Caco-2 (cell line): ENCODE measurements around the gene PCDHGA8. TPM values are rescaled to one million over a fixed set of nuclear protein-coding genes. Genes with fewer than 3 reads are reported as not detected.
A peak's percentile ranks its signal among the peaks of the same experiment; 100 is the strongest.

ENCODE experiments used
- Bru-seq: library from RNA; stranded (reverse); fragments of 400-500 nt; gene quantifications from one replicate; lab custom pipeline; 2021; lab: Mats Ljungman, UMichigan
- BruChase-seq, 2 experiments: library from RNA; stranded (reverse); fragments of 400-500 nt; gene quantifications; one replicate each; lab custom pipeline; 2021; lab: Mats Ljungman, UMichigan
- BruUV-seq: library from RNA; stranded (reverse); fragments of 400-500 nt; replicated peaks from 2 replicates; lab custom pipeline; 2021; lab: Mats Ljungman, UMichigan
- CTCF ChIA-PET: fragments of 300-600 bp; sonication (Branson Sonifier 250); formaldehyde crosslinking; loops from one replicate; lab custom pipeline; 2022; ENCODE audit warnings: antibody characterized with exemption; lab: Charles Lee
- POLR2A ChIA-PET: fragments of 300-600 bp; sonication (Branson Sonifier 250); formaldehyde crosslinking; loops from one replicate; lab custom pipeline; 2022; ENCODE audit warnings: antibody characterized with exemption; lab: Charles Lee
- DNase-seq, 2 experiments: peaks; one replicate each; pipeline versions ENCODE4 v3.0.0 to v3.0.0-alpha.2; 2020 to 2022
- H3K27me3 ChIP-seq: replicated peaks from 2 replicates; pipeline ENCODE4 v1.6.0; 2011; ENCODE audit warnings: low read length; ENCODE audit not compliant: control insufficient read depth, insufficient read depth
- H3K36me3 ChIP-seq: 2 replicates; pipeline ENCODE4 v1.5.1; 2011; ENCODE audit warnings: low read length; ENCODE audit not compliant: control insufficient read depth, insufficient read depth
- H3K4me1 ChIP-seq: fragments of 250-450 bp; sonication (Bioruptor Pico); 2 replicates; pipeline ENCODE4 v1.5.1; 2020; ENCODE audit warnings: mild to moderate bottlenecking
- H3K4me3 ChIP-seq: 2 replicates; pipeline ENCODE4 v1.5.1; 2011; ENCODE audit warnings: low read depth, mild to moderate bottlenecking, control low read depth, low read length
- H3K9me3 ChIP-seq: fragments of 250-450 bp; sonication (Bioruptor Pico); 2 replicates; pipeline ENCODE4 v1.5.1; 2020; ENCODE audit warnings: mild to moderate bottlenecking, moderate library complexity
- H3K27ac Mint-ChIP-seq: one replicate; pipeline ENCODE4 v1.8.0; 2022; ENCODE audit warnings: mixed read lengths; ENCODE audit not compliant: unreplicated experiment
- H3K27me3 Mint-ChIP-seq: one replicate; pipeline ENCODE4 v1.8.0; 2022; ENCODE audit warnings: mixed read lengths; ENCODE audit not compliant: insufficient read depth, unreplicated experiment
- H3K36me3 Mint-ChIP-seq: one replicate; pipeline ENCODE4 v1.8.0; 2022; ENCODE audit warnings: mild to moderate bottlenecking, mixed read lengths; ENCODE audit not compliant: insufficient read depth, unreplicated experiment
- H3K4me1 Mint-ChIP-seq: one replicate; pipeline ENCODE4 v1.8.0; 2022; ENCODE audit warnings: low read depth, mixed read lengths; ENCODE audit not compliant: unreplicated experiment
- H3K4me3 Mint-ChIP-seq: one replicate; pipeline ENCODE4 v1.8.0; 2022; ENCODE audit warnings: mild to moderate bottlenecking, moderate library complexity, mixed read lengths; ENCODE audit not compliant: unreplicated experiment
- H3K9me3 Mint-ChIP-seq: one replicate; pipeline ENCODE4 v1.8.0; 2022; ENCODE audit warnings: mixed read lengths; ENCODE audit not compliant: unreplicated experiment
- CTCF ChIP-seq, 2 experiments: fragments of 200-600 bp in 1 of 2; IDR thresholded peaks; 1 replicate in 1 of 2; 2 replicates in 1 of 2; pipeline versions ENCODE4 v1.5.1 to v1.8.0; 2011 to 2022; ENCODE audit warnings: antibody characterized with exemption in 1 of 2, control low read depth in 1 of 2, inconsistent platforms in 1 of 2, low read depth in 1 of 2, low read length in 1 of 2, mild to moderate bottlenecking in 1 of 2, moderate library complexity in 1 of 2; ENCODE audit not compliant: insufficient read depth in 1 of 2, severe bottlenecking in 1 of 2, unreplicated experiment in 1 of 2
- intact Hi-C: fragments of 100-400 bp; cut with micrococcal nuclease; formaldehyde crosslinking; loops from one replicate; pipeline ENCODE4 v1.10.0; 2022; ENCODE audit not compliant: unreplicated experiment
- long read RNA-seq: library from polyadenylated mRNA; stranded (forward); transcript quantifications from one replicate; pipeline ENCODE4 v2.0.0, GENCODE V29; 2022
- total RNA-seq: library from RNA; stranded (reverse); gene quantifications from 2 replicates; pipeline ENCODE4 v1.2.3, GENCODE V29; 2022

PCDHGA8 gene
- total RNA-seq (0.14 and 0.18 TPM in 2 replicates), Bru-seq, nascent RNA (percentile 31 among the genes with signal in this experiment), BruChase-seq, experiment 1, labeled RNA remaining after a 2-hour chase (percentile 32 among the genes with signal in this experiment), BruChase-seq, experiment 2, labeled RNA remaining after a 6-hour chase (percentile 43 among the genes with signal in this experiment)
- long read RNA-seq = 0 reads

GRCh38 chr5:141392429-141393198 lies at the start of gene PCDHGA8:
Gene PCDHGA8 (plus strand): TSS chr5:141392633. CDS start chr5:141392814, 181 bp downstream.
- POLR2A ChIA-PET = no interaction called here
- Histone ChIP-seq H3K9me3 (no peaks in the 10 kb centered on the region), H3K4me1 (no peaks in the 10 kb centered on the region), H3K27me3 (no peaks in the 10 kb centered on the region), H3K36me3 (no peaks in the 10 kb centered on the region), H3K4me3 (no peak within 1 kb of the TSS)
- Mint-ChIP-seq H3K9me3 (peaks cover 19% of the 10 kb centered on the region), H3K36me3 (no peaks in the 10 kb centered on the region), H3K4me1 (no peaks in the 10 kb centered on the region), H3K27me3 (no peaks in the 10 kb centered on the region), H3K27ac (no peak within 1 kb of the TSS), H3K4me3 (no peak within 1 kb of the TSS)
- no peak for DNase-seq
- intact Hi-C loops = no loop called here
- CTCF ChIA-PET = no interaction called here
- no TSS peak for BruUV-seq
- TF ChIP-seq CTCF (IDR thresholded peaks at IDR 0.05; ENCODE audit: insufficient read depth in 1 of 2, low read depth in 1 of 2, low read length in 1 of 2, severe bottlenecking in 1 of 2, unreplicated experiment in 1 of 2) = peak in 1 of 2 experiments; percentile 3

- intact Hi-C loops = no loop called here
- Mint-ChIP-seq H3K27ac (no peak overlapping the region), H3K4me3 (no peak overlapping the region), H3K9me3 (peaks cover 19% of the 10 kb centered on the region), H3K36me3 (no peaks in the 10 kb centered on the region), H3K27me3 (no peaks in the 10 kb centered on the region), H3K4me1 (no peaks in the 10 kb centered on the region)
- H3K27me3 ChIP-seq = no peaks in the 10 kb centered on the region
- H3K9me3 ChIP-seq = no peaks in the 10 kb centered on the region; the same call in 1 of the 2 replicates
- POLR2A ChIA-PET = no interaction called here
- no peak for DNase-seq
- H3K36me3 ChIP-seq = no peaks in the 10 kb centered on the region
- no peaks in the 10 kb centered on the region for H3K4me1 ChIP-seq
- TF ChIP-seq CTCF (IDR thresholded peaks at IDR 0.05; ENCODE audit: insufficient read depth in 1 of 2, low read depth in 1 of 2, low read length in 1 of 2, severe bottlenecking in 1 of 2, unreplicated experiment in 1 of 2) = no peak
- H3K4me3 ChIP-seq = no peak overlapping the region
- CTCF ChIA-PET = no interaction called here
- no TSS peak for BruUV-seq
Measured at GRCh38 chr5:141342773-141343172, 49.7 kb upstream of the PCDHGA8 start.

- no peak within 1 kb of the TSS for H3K4me3 ChIP-seq
- no peaks in the 10 kb centered on the region for H3K27me3 Mint-ChIP-seq
- no peaks in the 10 kb centered on the region for H3K36me3 ChIP-seq
- CTCF ChIA-PET = interaction anchor here (1.3 to 1.5 kb wide), 2 partner anchors 23 to 221 kb away, joined by 3 to 5 read pairs; partner anchors contain the start of gene TAF7
- no peaks in the 10 kb centered on the region; the same call in 1 of the 2 replicates for H3K9me3 ChIP-seq
- H3K9me3 Mint-ChIP-seq = peaks cover 13% of the 10 kb centered on the region
- no peaks in the 10 kb centered on the region for H3K36me3 Mint-ChIP-seq
- DNase-seq = no peak
- POLR2A ChIA-PET = no interaction called here
- no peaks in the 10 kb centered on the region for H3K4me1 Mint-ChIP-seq
- no peak within 1 kb of the TSS for H3K4me3 Mint-ChIP-seq
- H3K27me3 ChIP-seq = no peaks in the 10 kb centered on the region
- BruUV-seq = no TSS peak
- no peak for TF ChIP-seq CTCF (IDR thresholded peaks at IDR 0.05; ENCODE audit: insufficient read depth in 1 of 2, low read depth in 1 of 2, low read length in 1 of 2, severe bottlenecking in 1 of 2, unreplicated experiment in 1 of 2)
- intact Hi-C loops = no loop called here
- H3K4me1 ChIP-seq = no peaks in the 10 kb centered on the region
- H3K27ac Mint-ChIP-seq = no peak within 1 kb of the TSS
Measured at GRCh38 chr5:141343242-141343952, 49.0 kb upstream of the PCDHGA8 start, which contains the start of gene PCDHGA3. Gene PCDHGA3 (plus strand): TSS chr5:141343829. CDS start chr5:141344034, 205 bp downstream.
